IPS-NIHi11 (cell line): Measurements from ENCODE around the gene ABHD4.
"Not testable (repeated sequence)": the region's sequence is repeated elsewhere in the genome, so short reads cannot be mapped to it uniquely, and the experiment has no call there.

ENCODE experiments used
- DNase-seq: peaks from one replicate; pipeline ENCODE4 v3.0.0; 2012; ENCODE audit warnings: mixed read lengths, low spot score

Gene ABHD4

GRCh38 chr14:22598099-22598895, at the start of gene ABHD4:
ABHD4 (plus strand) TSS chr14:22598300; CDS start chr14:22598307, 7 bp downstream.
- DNase-seq, result peak; percentile 91

- DNase-seq, result no peak
Measured at GRCh38 chr14:22549324-22549962, 48.7 kb upstream of the ABHD4 start.

- peak; percentile 22 for DNase-seq
Measured at GRCh38 chr14:22549981-22550673, 48.0 kb upstream of the ABHD4 start.

- DNase-seq, result no peak
Measured at GRCh38 chr14:22551605-22551997, 46.5 kb upstream of the ABHD4 start.

GRCh38 chr14:22552001-22552826, 45.9 kb upstream of the ABHD4 start:
- no peak for DNase-seq

- no peak for DNase-seq
Measured at GRCh38 chr14:22552827-22553076, 45.3 kb upstream of the ABHD4 start.

- DNase-seq, result no peak
Measured at GRCh38 chr14:22553445-22553844, 44.7 kb upstream of the ABHD4 start.

GRCh38 chr14:22553861-22554497, 44.1 kb upstream of the ABHD4 start:
- not testable (repeated sequence) for DNase-seq

GRCh38 chr14:22554498-22555383, 43.4 kb upstream of the ABHD4 start:
- DNase-seq, result no peak

- DNase-seq, result no peak
Measured at GRCh38 chr14:22555384-22556011, 42.6 kb upstream of the ABHD4 start.

GRCh38 chr14:22556021-22556989, 41.8 kb upstream of the ABHD4 start:
- peak; percentile 17 for DNase-seq

GRCh38 chr14:22556990-22557623, 41.0 kb upstream of the ABHD4 start:
- peak; percentile 88 for DNase-seq

GRCh38 chr14:22557846-22558220, 40.3 kb upstream of the ABHD4 start:
- DNase-seq, result no peak

- peak; percentile 29 for DNase-seq
Measured at GRCh38 chr14:22558221-22558913, 39.7 kb upstream of the ABHD4 start.

- no peak for DNase-seq
Measured at GRCh38 chr14:22559041-22559440, 39.1 kb upstream of the ABHD4 start.

GRCh38 chr14:22560662-22561365, 37.3 kb upstream of the ABHD4 start:
- no peak for DNase-seq

- DNase-seq, result no peak
Measured at GRCh38 chr14:22561366-22561660, 36.8 kb upstream of the ABHD4 start.
